ENCODE data around the gene NAA25.

GRCh38 chr12:112116232-112117060, 7.9 kb upstream of the NAA25 start:
- TF ChIP-seq CTCF (IDR thresholded peaks at IDR 0.05) (no peak), POLR2AphosphoS5 (IDR thresholded peaks at IDR 0.05) (no peak)

Measured in prostate gland (tissue), 2 donors.